Activated gamma-delta T cell treated with Interleukin-2 at 50 U/mL for 16 hours (primary cell): Measurements from ENCODE around the gene PTPRT.

Source experiments
- DNase-seq: peaks from one replicate; pipeline ENCODE4 v3.0.0-alpha.2; 2020

The PTPRT gene

GRCh38 chr20:42775866-42776265, 413.8 kb downstream of the PTPRT start:
- no peak for DNase-seq

GRCh38 chr20:42775037-42775436, 414.7 kb downstream of the PTPRT start:
- no peak for DNase-seq

GRCh38 chr20:42763015-42763414, 426.7 kb downstream of the PTPRT start:
- no peak for DNase-seq

- DNase-seq, result no peak
Measured at GRCh38 chr20:42756991-42757390, 432.7 kb downstream of the PTPRT start.

- DNase-seq, result no peak
Measured at GRCh38 chr20:42754706-42755105, 435.0 kb downstream of the PTPRT start.

- DNase-seq, result no peak
Measured at GRCh38 chr20:42752620-42753019, 437.1 kb downstream of the PTPRT start.

GRCh38 chr20:42749556-42749955, 440.1 kb downstream of the PTPRT start:
- no peak for DNase-seq

- no peak for DNase-seq
Measured at GRCh38 chr20:42747765-42748411, 441.8 kb downstream of the PTPRT start.

GRCh38 chr20:42744756-42745465, 444.8 kb downstream of the PTPRT start:
- no peak for DNase-seq

GRCh38 chr20:42742926-42743325, 446.8 kb downstream of the PTPRT start:
- DNase-seq, result no peak

GRCh38 chr20:42741906-42742305, 447.8 kb downstream of the PTPRT start:
- no peak for DNase-seq

GRCh38 chr20:42740226-42740870, 449.4 kb downstream of the PTPRT start:
- no peak for DNase-seq

GRCh38 chr20:42739683-42740082, 450.0 kb downstream of the PTPRT start:
- no peak for DNase-seq

GRCh38 chr20:42735539-42735938, 454.2 kb downstream of the PTPRT start:
- DNase-seq, result no peak

- DNase-seq, result no peak
Measured at GRCh38 chr20:42734660-42735368, 454.9 kb downstream of the PTPRT start.

GRCh38 chr20:42721923-42722322, 467.8 kb downstream of the PTPRT start:
- DNase-seq, result no peak

- no peak for DNase-seq
Measured at GRCh38 chr20:42714298-42715141, 475.2 kb downstream of the PTPRT start.

GRCh38 chr20:42708266-42708665, 481.4 kb downstream of the PTPRT start:
- no peak for DNase-seq

- no peak for DNase-seq
Measured at GRCh38 chr20:42706759-42707158, 482.9 kb downstream of the PTPRT start.

GRCh38 chr20:42705550-42705949, 484.2 kb downstream of the PTPRT start:
- no peak for DNase-seq

GRCh38 chr20:42703744-42704143, 486.0 kb downstream of the PTPRT start:
- DNase-seq, result no peak

- no peak for DNase-seq
Measured at GRCh38 chr20:42701948-42702347, 487.8 kb downstream of the PTPRT start.

GRCh38 chr20:42700372-42700771, 489.3 kb downstream of the PTPRT start:
- no peak for DNase-seq
